SK-N-MC (cell line): Measurements from ENCODE around the gene TTPAL.

ENCODE experiments used
- EZH2 ChIP-seq: fragments of 200-600 bp; sonication (generic); IDR thresholded peaks from one replicate; pipeline ENCODE4 v1.6.1; 2017; ENCODE audit warnings: antibody characterized with exemption
- FOXP2 ChIP-seq: optimal IDR thresholded peaks from 2 replicates; pipeline ENCODE3; 2011; ENCODE audit warnings: mild to moderate bottlenecking, moderate library complexity; ENCODE audit not compliant: insufficient read depth; ENCODE audit errors: extremely low read length, control extremely low read depth
- POLR2AphosphoS5 ChIP-seq: IDR thresholded peaks from 2 replicates; pipeline ENCODE4 v1.6.1; 2012; ENCODE audit warnings: mild to moderate bottlenecking, low read depth, low read length, borderline replicate concordance

DNA sequence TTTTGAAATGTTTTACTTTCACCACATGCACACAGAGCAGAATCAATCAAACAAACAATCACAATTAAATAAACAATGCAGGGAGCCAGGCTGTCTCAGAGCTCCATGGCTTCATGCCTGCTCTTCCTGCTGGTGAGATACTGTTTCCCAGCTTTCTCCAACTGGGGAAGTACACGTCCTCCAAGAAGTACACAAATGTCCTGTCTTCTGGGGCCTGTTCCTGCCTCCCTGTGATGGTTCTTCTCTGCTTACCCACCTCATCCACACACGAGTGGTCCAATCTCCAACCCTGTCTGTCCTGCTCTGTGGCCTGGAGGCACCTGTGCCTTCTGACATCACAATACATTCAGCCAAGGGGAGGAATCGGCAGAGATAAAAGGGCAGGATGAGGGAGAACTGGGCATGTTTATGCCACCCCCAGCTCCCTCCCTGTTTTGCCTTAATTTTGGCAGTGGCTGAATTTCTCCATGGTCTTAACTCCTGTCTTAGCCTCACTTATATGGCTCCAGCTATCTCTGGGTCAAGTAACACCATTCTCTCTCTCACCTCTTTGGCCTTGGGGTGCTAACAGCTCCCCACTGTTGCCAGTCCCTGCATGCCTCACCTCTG, 25.3 kb upstream of the TTPAL start:
- TF ChIP-seq POLR2AphosphoS5 (no peak), EZH2 (no peak), FOXP2 (no peak)
